GM21786 (cell line): ENCODE data around the gene SERBP1.

Source experiments
- ATAC-seq: cut with Tn5 transposase; IDR thresholded peaks from one replicate; pipeline ENCODE4 v1.9.1; 2021; ENCODE audit not compliant: unreplicated experiment

The SERBP1 gene

DNA sequence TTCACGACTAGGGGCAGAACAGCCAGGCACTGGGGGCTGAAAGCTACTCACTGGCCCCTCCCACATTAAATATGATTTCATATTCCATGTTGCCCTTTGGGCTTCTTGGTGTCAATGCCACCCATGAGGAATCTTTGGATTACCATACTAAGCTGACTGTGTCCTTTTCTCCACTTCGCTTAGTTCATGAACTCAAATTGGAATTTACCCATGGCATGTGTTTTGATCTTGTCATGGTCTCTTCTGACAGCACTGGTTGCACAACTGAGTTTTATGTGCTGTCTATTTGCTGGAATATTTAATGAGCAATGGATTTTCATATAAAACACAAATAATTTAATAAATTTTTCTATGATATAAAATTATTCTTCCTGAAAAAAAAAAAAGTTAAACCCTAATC, 59.2 kb downstream of the SERBP1 start:
- no peak for ATAC-seq

DNA sequence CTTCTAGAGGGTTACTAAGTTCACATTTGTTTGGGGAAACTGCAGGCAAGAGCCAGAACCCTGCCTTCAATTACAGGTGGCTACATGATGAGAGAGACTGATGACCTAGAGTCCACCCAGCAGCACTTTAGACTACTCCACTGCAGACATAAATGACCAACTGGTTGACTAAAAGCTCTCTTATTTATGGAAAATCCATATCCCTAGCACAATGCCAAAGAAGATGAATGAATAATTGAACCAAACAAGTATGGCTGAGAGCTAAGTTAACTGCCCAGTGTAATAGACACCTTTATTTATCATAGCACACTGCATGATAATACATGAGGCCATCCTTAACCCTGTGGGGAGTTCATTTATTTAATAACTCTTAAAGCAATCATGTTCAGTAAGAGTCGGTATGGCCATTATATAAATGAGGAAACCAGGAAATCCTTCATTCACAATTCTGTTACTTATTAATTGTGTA, 62.1 kb downstream of the SERBP1 start:
- ATAC-seq = no peak

DNA sequence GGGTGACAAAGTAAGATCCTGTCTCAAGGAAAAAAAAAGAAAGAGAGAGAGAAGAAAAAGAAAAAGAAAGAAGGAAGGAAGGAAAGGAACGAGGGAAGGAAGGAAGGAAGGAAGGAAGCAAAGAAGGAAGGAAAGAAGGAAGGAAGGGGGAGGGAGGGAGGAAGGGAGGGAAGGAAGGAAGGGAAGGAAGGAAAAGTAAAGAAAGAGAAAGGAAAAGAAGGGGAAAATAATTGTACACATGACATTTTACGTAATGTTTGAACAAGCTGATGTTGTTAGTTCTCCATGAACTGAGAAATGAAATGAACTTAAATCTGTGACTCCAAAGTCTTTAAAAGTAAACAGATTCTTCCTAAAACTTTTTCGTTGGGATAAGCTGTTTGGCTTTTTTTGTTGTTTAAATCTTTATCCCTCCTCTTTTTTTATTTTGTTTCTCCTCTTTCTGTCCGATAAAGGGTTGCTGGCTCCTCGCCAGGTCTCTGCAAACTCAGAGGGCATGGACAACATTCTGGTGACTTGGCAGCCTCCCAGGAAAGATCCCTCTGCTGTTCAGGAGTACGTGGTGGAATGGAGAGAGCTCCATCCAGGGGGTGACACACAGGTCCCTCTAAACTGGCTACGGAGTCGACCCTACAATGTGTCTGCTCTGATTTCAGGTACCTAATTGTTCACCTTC, 62.7 kb downstream of the SERBP1 start:
- no peak for ATAC-seq

DNA sequence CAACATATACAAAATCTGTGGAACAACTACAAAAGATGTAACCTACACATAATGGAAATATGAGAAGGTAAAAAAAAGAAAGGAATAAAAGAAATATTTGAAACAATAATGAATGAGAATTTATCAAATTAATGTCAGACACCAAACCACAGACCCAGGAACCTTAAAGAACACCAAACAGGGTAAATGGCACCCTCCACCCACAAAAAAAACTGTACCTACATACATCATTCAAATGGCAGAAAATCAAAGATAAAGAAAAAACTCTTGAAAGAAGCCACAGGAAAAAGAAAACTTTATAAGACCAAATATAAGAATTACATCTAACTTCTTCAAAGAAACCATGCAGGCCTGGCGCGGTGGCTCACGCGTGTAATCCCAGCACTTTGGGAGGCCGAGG, 68.6 kb downstream of the SERBP1 start:
- no peak for ATAC-seq

DNA sequence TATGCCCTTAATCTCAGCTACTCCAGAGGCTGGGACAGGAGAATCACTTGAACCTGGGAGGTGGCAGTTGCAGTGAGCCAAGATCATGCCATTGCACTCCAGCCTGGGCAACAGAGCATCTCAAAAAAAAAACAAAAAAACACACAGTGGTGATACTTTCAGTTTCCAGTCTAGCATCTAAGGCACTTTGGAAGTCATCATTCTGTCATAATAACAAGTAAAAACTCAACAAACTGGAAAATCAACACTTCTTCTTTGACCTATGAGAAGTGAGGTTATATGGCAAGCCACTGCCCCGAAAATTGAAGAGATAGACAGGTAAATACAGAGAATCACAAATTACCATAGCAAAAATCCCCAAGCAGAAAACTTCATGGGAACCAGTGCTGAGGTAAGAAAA, 70.6 kb downstream of the SERBP1 start:
- no peak for ATAC-seq
